Activated CD8-positive, alpha-beta memory T cell treated with anti-CD3 and anti-CD28 coated beads, Interleukin-2, amount 50 U/mL, for 1 hour (primary cell): Measurements from ENCODE around the gene TK2.
"Not testable (repeated sequence)": the region's sequence is repeated elsewhere in the genome, so short reads cannot be mapped to it uniquely, and the experiment has no call there.

Experiments used
- DNase-seq: peaks from one replicate; pipeline ENCODE4 v3.0.0-alpha.2; 2020; ENCODE audit errors: extremely low read depth

The TK2 gene

DNA sequence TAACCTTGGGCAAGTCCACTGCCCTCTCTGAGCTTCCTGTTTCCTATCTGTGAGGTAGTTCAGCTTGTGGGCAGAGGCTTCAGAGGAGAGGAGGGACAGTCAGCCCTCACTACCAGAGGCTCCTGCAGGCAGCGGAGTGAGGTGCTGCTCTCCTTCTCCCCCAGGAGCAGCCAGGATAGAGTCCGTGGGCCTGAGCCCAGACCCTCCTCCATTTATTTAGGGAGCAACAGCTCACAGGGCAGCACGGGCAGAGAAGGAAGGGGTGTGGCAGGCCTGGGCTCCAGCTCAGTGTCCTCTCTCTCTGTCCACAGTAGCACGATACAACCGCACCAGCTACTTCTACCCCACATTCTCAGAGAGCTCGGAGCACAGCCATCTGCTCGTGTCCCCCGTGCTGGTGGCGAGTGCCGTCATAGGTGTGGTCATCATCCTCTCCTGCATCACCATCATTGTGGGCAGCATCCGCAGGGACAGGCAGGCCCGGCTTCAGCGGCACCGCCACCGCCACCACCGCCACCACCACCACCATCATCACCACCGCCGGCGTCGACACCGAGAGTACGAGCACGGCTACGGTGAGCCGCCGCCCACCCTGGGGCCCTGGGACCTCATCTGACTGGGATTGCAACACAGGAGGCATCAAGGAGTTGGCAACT lies 80.5 kb downstream of the TK2 start:
- DNase-seq, result no peak

DNA sequence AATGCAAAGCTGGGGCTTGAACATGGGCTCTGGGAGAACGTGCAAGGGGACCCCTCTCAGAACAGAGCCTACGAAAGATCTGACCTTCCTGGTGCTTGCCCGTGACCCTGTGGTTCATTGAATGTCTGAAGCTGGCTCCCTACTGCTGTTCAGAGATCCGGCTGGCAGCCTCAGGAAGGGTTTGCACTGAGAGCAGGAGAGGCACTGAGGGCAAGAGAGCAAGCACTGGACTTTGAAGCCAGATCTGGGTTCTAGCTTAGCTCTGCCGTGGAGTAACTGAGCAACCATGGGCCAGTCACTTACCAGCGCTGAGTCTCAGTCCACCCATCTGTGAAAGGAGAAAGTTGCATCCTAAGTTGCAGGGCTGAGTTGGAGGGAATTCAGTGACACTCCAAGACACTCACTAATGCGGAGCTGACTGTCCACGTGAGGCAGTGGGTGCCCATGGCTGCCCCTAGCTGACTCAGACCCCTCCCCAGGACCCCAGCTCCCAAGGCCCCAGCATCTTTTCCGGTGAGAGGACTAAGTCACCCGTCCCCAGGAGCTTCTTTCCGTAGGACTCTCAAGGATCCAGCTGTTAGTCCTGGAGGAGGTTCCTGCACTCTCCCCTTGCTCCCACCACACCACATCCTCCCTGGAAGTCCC lies 81.5 kb downstream of the TK2 start:
- DNase-seq, result no peak

DNA sequence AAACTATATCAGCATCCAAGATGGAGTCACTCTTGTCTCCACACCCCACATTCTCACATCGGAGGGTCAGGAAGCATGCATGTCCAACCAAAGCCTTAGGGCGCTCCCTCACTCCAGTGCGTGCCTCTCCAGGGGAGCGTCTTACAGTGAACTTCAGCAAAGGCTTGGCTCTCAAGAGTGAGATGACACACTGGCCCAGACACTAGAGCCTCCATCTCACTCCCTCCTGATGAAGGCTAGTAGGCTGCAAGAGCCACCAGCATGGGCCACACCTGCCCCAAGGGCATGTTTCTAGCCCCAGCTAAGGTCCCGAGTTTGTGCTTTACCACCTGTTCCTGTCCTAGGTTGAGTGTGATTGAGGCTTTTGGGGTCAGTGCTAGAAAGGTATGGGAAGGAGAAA lies 82.3 kb downstream of the TK2 start:
- no peak for DNase-seq

DNA sequence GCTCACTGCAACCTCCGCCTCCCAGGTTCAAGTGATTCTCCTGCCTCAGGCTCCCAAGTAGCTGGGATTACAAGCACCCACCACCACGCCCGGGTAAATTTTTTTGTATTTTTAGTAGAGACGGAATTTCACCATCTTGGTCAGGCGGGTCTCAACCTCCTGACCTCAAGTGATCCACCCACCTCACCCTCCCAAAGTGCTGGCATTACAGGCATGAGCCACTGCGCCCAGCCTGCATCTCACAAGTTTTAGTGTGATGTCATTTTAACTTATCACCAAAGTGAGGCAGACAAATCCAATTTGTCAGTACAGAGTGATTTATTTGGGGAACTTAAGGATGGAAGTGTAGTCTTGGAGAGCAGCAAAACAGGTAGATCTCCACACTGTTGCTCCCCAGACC lies 83.3 kb downstream of the TK2 start:
- not testable (repeated sequence) for DNase-seq

DNA sequence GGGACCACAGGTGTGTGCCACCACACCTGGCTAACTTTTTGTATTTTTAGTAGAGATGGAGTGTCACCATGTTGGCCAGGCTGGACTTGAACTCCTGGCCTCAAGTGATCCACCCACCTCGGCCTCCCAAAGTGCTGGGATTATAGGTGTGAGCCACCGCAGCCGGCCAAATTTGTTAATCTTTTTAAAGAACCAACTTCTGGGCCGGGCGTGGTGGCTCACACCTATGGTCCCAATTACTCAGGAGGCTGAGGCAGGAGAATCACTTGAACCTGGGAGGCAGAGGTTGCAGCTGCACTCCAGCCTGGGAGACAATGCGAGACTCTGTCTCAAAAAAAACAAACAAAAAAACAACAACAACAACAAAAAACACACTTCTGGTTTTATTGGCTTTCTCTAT lies 84.0 kb downstream of the TK2 start:
- DNase-seq, result not testable (repeated sequence)

DNA sequence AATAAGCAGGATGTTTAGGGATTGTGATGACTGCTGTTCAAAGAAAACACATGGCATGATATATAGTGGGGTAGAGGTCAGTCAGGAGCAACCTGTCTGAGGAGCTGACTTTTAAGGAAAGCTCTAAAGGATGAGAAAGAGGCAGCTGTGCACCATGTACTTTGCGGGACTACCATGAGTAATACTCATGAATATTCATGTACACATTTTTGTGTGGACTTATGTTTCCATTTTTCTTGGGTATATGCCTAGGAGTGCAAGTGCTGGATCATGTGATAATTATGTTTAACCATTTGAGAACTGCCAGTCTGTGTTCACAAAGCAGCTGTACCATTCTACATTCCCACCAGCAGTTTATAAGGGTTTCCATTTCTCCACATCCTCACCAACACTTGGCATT lies 87.0 kb downstream of the TK2 start:
- no peak for DNase-seq

DNA sequence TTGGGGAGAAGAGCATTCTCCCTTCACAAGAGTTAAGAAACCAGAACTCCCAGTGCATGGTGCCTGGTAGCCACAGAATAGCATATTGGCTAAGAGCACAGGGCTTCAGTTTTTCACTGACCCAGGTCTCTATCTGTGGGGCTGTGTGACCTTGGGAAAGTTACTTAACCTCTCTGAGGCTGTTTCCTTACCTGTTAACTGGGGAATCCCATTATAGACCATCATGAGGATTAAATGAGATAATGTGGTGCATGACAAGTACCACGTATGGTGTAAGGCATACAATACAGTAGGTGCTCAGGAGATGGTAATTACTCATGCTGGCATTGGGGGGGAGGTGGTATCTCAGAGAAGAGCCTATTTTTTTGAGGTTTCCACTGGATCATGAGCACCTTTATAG lies 89.2 kb downstream of the TK2 start:
- no peak for DNase-seq

DNA sequence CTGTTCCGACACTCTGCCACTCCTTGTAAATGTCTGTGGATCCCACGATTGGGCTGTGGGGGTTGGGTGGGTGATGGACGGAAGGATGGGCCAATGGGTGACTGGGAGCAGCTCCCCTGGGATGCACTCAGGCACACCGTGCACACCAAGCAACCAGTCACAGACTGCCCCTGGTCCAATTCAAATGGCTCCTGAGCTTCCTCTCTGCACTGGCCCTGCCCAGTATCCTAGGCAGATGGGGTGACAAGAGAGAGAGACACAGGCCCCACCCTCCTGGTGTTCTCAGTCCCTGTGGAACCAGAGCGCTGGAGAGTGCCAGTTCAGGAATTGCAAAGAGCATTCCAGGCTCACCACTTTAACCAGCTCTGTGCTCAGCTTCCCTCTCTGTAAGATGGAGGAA lies 90.0 kb downstream of the TK2 start:
- DNase-seq, result no peak

DNA sequence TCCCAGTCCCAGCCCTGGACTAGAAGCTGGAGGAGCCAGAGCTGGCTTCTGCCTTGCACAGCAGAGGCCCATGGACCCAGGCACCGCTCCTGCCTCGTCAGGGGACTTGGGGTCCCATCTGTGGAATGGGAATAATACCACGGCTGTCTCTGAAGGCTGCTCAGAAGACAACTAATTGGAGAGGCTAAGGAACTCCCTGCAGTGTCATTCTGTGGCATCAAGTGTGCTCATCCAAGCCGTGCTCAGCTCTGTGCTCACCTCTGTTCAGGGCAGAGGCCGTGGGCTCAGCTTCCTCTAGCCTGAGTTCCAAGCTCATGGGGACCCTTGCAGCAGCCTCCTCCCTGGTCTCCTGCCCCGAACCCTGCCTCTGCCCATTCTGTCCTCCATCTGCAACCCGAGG lies 91.1 kb downstream of the TK2 start:
- DNase-seq, result no peak

DNA sequence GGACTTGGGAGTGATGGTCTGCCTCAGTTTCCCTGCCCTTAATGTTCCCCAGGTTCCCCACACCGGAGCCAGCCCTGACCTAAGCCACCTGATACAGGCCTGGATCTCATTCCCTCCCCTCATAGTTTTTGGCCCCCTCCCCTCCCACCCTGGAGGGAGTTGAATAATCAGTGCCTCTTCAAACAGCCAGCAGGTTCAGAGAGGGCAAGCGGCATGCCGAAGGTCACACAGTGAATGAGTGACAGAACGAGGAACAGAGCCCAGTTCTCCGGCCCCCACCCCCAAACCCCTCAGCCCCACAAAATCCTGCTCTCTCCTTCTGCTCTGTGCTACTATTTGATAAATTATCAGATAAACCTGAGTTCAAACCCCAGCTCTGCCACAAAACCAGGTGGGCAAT lies 91.6 kb downstream of the TK2 start:
- no peak for DNase-seq
